GM12873 (cell line): ENCODE data around the gene TEX52.

Source experiments
- TF ChIP-seq, protein P1 (sequence below): IDR thresholded peaks from 2 replicates; pipeline ENCODE4 v1.5.1; 2012; ENCODE audit warnings: low read depth, mild to moderate bottlenecking, moderate library complexity, low read length, control low read depth; ENCODE audit not compliant: insufficient read depth; ENCODE audit errors: missing control alignments

TEX52 gene

DNA sequence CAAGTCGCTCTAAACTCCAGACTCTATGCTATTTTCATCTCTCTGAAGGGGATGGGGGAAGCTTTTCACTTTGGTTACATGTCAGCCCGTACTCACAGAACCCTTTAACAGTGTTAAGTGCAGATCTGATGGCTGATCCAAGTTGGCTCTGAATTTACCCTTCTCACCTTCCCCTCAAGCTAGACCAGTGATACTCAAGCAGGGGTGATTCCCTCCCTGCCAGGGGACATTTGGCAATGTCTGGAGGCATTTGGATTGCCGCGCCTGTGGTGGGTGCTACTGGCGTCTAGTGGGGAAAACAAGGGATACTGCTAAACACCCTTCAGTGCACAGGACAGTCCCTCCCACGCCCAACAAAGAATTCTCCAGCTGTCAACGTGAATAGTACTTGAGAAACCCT lies 6.0 kb upstream of the TEX52 start:
- TF ChIP-seq, protein P1, sequence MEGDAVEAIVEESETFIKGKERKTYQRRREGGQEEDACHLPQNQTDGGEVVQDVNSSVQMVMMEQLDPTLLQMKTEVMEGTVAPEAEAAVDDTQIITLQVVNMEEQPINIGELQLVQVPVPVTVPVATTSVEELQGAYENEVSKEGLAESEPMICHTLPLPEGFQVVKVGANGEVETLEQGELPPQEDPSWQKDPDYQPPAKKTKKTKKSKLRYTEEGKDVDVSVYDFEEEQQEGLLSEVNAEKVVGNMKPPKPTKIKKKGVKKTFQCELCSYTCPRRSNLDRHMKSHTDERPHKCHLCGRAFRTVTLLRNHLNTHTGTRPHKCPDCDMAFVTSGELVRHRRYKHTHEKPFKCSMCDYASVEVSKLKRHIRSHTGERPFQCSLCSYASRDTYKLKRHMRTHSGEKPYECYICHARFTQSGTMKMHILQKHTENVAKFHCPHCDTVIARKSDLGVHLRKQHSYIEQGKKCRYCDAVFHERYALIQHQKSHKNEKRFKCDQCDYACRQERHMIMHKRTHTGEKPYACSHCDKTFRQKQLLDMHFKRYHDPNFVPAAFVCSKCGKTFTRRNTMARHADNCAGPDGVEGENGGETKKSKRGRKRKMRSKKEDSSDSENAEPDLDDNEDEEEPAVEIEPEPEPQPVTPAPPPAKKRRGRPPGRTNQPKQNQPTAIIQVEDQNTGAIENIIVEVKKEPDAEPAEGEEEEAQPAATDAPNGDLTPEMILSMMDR: no peak

DNA sequence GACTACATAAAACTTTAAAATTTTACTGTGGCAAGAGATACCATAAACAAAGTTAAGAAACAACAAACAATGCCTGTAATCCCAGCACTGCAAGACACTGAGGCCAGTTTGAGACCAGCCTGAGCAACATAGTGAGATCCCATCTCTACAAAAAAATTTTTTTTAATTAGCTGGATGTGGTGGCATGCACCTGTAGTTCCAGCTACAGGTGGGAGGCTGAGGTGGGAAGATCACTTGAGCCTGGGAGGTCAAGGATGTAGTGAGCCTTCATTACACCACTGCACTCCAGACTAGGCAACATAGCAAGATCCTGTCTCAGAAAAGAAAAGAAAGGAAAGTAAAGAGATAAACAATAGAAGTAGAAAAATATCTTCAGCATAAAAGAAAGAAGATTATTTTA lies 3.3 kb upstream of the TEX52 start:
- TF ChIP-seq, protein P1: no peak

DNA sequence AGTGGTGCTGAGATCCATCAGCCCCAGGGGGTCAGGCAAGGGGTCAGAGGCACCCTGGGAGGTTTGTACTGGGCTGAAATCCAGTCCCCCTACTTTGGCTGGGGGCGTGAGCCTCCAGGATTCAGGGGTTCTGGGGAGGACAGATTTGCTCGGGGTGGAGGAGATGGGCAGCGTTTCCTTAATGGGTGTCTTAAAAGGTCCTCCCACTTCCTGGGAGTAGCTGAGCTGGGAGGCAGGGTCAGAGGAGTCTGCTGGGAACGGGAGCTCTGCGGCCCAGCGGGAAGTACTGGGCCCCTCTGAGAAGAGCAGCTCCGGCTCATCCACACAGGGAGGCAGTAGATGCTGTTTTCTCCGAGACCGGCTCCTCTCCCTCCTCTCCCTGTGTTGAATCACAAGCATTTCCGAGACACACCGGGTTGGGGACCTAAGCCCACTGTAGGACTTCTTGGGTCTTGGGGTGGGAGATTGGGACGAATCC lies 2.1 kb upstream of the TEX52 start:
- TF ChIP-seq, protein P1: no peak

DNA sequence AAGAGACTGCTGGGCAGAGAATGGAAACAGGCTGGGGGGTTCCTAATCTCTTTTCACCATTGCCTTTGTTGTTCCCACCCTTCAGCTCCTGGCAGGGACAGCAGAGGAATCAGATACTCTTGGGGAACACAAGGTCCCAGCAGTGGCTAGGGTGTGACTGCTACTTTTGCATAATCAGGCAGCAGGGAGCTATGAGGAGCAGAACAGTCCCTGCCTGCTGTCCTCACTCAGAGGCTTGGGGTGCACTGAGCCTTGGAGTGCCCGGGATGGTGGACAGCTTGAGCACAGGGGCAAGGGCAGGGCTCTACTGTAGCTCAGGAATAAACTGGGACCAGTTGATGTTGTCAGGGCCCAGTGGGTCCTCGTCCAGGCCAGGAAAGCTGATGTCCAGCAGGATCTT lies 1.5 kb upstream of the TEX52 start:
- TF ChIP-seq, protein P1: no peak

DNA sequence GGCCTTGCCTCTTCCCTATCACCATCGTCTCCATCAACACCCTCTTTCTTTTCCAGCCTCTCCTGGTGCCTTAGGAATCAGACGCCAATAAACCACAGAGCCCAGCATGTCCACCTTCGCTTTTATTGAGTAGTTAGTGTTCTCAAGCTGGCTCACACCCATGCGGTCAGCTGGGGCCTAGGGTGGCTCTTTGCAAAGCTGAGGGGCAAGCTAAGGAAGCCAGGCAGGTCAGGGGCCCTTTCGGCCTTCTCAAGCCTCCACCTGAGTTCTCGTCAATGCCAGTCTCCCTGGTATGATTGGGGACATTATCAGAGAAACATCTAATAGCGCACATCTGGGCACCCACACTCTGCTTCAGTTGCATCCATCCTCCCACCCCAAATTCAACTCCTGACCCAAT lies 737 bp upstream of the TEX52 start:
- TF ChIP-seq, protein P1: no peak

DNA sequence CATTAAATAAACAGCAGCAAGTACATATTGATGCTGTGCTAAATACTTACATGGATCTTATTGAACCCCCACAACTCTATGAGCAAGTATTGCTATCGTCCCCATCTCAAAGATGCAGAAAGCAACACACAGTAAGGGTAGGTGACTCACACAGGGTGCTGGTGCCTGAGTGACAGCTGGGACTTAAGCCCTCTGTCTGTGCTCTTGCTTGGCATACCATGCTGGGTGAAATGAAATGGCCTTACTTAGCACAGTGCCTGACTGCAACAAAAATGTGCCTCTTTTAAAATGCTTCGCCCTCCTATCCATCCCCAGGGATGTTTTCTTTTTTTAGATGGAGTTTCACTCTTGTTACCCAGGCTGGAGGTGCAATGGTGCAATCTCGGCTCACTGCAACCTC lies 788 bp downstream of the TEX52 start:
- TF ChIP-seq, protein P1: no peak

DNA sequence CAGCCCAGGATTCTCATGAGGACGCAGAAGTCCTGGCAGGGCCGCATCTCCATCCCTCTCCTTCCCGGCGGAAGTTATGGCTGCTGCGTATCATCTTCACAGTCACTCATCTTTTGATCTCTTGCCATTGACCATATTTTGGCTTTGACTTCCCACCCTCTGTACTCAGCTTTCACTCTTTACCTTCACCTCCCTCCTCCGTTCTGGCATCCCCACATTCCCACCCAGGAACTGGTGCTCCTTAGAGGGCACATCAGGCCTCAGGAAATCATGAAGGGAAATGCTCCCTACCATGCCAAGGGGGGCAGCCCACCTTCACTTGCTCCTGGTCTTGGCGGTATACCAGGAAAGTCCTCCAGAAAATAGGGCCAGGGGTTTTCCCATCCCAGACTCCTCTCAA lies 1.3 kb downstream of the TEX52 start:
- TF ChIP-seq, protein P1: no peak
